ENCODE measurements around the gene GRB2. TPM values are rescaled to one million over a fixed set of nuclear protein-coding genes. Genes with fewer than 3 reads are reported as not detected.
"Not testable (repeated sequence)": the region's sequence is repeated elsewhere in the genome, so short reads cannot be mapped to it uniquely, and the experiment has no call there.

The GRB2 gene
- total RNA-seq, 1 experiment from 2014 or later, result 118 TPM

DNA sequence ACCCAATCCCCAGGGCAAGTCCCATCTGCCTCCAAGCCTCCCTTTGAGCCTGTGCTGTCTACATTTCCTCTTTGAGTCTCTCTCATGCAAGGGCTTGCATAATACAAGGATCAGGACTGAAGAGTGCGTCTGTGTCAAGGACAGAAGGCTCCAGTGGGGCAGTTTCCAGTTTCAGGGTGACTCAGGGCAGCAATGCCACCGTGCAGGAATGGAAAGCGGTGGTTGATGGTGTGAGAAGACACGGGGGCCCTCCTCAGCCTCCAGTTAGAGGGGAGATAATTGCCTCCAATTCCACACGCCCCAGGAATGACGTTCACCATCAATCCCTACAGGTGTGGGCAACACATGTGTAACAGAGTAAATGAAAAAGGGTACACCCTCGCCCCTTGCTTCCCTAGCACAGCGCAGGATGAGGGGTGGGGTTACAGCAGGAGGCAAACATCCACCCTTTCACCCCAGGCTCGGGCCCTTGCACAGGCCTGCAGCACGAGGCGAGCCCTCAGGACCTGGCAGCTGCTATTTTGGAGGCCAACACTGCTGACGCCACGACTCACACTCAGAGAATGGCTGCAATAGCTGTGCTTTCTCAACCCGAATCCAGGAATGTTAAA lies 91.4 kb downstream of the GRB2 start:
- in situ Hi-C loops (cut with HindIII; ENCODE audit: low pct_unique_long_range_greater_than_20kb, low sequenced_read_pairs), result no loop called here
- DNase-seq (ENCODE audit: low read depth), result no peak

DNA sequence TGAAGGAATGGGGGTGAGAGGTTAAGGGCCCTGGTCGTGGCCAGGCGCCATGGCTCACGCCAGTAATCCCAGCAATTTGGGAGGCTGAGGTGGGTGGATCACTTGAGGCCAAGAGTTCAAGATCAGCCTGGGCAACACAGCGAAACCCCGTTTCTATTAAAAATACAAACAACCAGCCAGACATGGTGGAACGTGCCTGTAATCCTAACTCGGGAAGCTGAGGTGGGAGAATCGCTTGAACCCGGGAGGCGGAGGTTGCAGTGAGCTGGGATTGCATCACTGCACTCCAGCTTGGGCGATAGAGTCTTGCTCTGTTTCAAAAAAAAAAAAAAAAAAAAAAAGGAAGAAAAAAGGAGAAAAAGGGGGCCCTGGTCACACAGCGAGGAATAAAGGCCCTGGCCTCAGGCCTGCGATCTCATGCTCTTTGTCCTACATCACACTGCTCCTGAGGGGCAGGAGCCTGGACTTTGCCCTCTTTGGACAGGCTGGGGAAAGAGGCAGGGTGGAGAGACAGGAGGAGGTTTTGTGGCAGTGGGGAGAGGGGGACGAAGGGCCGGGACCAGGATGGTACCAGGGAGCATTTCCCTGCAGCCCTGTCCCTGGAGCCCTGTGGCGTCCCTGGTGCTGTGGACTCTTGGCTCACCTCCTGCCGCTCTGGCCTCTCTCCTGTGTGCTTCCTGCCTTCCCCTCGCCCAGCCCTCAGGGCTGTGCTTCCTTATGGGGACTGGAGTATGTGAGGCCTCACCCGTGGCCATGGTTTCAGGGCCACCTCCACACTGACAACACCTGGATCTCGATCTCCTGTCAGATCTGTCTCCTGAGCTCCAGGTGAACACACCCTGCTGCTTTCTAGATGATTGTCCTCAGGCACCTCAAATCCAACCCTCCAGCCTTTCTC lies 96.5 kb downstream of the GRB2 start:
- in situ Hi-C loops (cut with HindIII; ENCODE audit: low pct_unique_long_range_greater_than_20kb, low sequenced_read_pairs), result no loop called here
- DNase-seq (ENCODE audit: low read depth), result no peak

DNA sequence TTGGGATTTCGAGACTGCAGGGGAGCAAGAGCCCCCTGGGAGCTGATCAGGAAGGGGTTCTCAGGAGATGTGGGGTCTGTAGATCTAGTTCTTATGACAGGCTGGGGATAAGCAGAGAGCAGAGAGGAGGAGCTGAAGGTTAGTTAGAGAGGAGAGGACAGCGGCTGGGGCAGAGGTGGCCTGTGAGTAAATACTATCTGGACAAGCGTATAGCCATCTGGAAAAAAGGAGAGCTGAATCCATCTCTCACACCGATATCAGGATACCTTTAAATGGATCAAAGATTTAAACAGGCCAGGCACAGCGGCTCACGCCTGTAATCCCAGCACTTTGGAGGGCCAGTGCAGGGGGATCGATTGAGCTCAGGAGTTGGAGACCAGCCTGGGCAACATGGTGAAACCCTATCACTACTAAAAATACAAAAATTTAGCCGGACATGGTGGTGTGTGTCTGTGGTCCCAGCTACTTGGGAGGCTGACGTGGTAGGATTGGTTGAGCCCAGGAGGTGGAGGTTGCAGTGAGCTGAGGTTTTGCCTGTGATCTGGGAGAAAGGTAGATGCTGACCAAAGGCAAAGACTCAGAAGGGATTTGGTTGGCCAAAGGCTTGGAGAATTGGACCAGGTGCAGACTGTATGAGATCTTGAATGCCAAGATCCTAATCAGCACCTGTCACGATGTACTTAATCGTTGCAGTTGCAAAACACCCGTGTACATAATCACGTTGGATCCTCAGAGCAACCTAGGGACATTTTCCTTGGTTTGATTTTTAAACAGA lies 97.3 kb downstream of the GRB2 start:
- DNase-seq (ENCODE audit: low read depth), result no peak
- in situ Hi-C loops (cut with HindIII; ENCODE audit: low pct_unique_long_range_greater_than_20kb, low sequenced_read_pairs), result no loop called here

DNA sequence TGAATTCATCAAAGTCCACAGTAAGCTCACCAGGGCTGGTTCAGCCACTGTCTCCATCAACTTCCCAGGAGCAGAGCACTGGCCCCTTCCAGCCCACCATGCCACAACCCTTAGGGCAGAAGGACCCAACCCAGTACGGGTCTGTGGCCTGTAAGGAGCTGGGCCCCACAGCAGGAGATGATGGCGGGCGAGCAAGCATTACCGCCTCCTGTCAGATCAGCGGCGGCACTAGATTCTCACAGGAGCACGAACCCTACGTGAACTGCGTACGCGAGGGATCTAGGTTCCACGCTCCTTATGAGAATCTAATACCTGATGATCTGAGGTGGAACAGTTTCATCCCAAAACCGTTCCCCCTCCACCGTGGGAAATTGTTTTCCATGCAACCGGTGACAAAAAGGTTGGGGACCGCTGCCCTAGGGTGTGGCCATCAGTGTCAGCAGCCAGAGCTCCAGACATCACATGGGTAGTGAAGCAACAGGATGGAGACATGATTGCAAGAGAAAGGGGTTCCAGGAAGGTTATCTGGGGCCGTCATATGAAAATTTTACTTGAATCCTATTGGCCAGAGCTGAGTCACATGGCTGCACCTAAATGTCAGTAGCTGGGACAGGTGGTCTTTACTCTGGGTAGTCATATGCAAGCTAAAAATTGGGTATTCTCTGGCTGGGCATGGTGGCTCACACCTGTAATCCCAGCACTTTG lies 103.8 kb downstream of the GRB2 start:
- in situ Hi-C loops (cut with HindIII; ENCODE audit: low pct_unique_long_range_greater_than_20kb, low sequenced_read_pairs), result no loop called here
- no peak for DNase-seq (ENCODE audit: low read depth)

DNA sequence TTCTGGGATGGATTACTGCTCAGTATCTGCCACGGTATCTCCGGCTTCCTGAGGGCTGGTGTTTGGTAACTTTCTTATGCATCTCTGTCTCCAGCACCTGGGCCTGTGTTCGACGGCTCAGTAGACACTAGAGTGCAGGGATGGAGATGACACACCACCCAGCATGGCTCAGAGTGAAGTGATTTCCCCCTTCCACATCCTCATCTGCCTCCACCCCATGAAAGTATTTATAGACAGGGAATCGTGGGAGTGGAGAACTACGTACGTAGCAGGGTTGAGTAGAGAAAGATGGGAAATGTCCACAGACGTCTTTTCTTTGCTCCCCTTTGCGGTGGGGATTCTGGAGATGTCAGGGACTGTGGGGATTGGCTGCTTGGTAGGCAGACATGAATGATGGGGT lies 104.4 kb downstream of the GRB2 start:
- in situ Hi-C loops (cut with HindIII; ENCODE audit: low pct_unique_long_range_greater_than_20kb, low sequenced_read_pairs), result no loop called here

DNA sequence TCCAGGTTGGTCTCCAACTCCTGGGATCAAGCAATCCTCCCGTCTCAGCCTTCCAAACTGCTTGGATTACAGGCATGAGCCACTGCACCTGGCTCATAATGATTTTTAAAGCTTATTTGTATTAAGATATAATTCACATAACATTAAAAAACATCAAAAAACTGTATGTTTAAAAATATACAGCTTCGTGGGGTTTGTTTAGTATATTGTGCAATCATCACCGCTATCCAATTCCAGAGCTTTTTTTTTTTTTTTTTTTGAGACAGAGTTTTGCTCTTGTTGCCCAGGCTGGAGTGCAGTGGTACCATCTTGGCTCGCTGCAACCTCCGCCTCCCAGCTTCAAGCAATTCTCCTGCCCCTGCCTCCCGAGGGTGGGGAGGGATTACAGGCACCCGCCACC lies 105.2 kb downstream of the GRB2 start:
- DNase-seq (ENCODE audit: low read depth), result no peak
- in situ Hi-C loops (cut with HindIII; ENCODE audit: low pct_unique_long_range_greater_than_20kb, low sequenced_read_pairs), result no loop called here

More for the DNA sequence above, 104.4 kb downstream of the GRB2 start:
- no peak for DNase-seq (ENCODE audit: low read depth)

DNA sequence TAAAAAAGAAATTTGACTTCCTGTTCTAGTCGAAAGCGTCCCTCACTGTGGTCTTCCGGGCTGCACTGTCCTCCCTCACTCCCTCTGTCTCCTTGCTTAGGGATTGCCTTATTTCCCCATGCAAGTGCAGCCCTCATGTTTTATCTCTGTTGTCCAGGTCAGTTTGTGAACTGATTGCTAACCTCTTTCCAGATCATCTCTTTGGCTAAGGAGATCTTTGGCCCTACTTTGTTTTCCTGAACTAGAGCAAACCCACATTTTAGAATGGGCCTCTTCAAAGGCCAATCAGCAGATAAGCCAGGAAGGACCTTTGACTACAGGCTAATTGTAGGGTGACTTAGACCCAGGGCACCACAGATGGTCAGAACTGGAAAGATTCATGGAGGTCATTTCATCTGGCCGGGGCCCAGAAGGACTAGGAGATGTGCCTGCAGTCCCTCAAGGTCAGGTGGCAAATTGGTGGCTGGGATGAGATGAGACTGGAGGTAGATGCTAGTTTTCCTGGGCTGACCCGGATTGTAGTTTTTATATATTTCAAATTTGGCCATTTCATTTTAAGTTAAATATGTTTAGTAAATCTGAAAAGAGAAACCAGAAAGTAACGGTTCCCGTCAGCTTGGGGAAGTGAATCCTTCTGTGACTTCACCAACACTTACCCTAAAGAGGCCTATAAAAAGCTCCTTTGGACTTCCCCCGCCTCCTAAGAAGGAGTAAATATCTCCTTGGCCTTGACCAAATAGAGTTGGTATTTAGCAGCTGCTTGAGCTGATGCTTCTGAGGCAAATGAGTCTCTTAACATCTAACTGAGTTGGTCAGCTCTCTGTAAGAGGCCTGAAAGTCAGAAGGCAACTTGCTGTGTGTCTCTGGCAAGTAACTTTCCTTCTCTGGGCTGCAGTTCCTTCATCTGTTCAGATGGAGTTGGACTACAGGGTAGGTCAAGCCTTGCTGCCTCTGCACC lies 110.0 kb downstream of the GRB2 start:
- DNase-seq (ENCODE audit: low read depth), result no peak
- in situ Hi-C loops (cut with HindIII; ENCODE audit: low pct_unique_long_range_greater_than_20kb, low sequenced_read_pairs), result no loop called here

DNA sequence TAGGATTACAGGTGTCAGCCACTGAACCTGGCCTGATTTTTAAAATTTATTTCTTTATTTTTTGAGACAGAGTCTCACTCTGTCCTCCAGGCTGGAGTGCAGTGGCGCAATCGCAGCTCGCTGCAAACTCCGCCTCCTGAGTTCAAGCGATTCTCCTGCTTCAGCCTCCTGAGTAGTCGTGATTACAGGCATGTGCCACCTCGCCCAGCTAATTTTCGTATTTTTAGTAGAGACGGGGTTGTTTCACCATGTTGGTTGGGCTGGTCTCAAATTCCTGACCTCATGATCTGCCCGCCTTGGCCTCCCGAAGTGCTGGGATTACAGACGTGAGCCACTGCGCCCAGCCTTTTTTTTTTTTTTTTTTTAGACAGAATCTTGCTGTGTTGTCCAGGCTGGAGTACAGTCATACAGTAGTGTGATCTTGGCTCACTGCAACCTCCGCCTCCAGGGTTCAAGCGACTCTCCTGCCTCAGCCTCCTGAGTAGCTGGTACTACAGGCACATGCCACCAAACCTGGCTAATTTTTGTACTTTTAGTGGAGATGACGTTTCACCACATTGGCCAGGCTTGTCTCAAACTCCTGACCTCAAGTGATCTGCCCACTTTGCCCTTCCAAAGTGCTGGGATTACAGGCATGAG lies 112.5 kb downstream of the GRB2 start:
- DNase-seq (ENCODE audit: low read depth); in situ Hi-C loops (cut with HindIII; ENCODE audit: low pct_unique_long_range_greater_than_20kb, low sequenced_read_pairs): not testable (repeated sequence)

DNA sequence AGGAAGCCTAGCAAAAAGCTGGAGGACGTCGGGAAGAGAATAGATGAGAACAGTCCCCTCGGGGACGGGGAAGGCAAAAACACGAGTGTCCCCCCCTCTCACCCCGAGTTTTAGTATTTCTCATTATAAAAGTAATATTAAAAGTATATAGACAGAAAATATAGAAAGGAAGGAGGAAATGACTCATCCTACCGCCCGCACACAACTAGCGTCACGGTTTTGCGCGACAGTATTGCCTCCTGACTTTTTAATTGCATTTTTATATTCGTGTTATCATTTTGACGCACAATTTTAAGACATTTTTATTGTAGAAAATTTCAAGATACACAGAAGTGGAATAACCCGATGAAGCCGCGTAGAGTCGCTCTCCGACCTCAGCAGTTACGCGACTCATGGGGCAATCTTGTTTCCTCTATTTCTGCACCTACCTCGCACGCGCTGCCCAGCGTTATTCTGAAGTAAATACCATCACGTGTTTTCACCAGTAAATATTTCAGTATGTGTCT lies 115.6 kb downstream of the GRB2 start:
- in situ Hi-C loops (cut with HindIII; ENCODE audit: low pct_unique_long_range_greater_than_20kb, low sequenced_read_pairs), result no loop called here
- no peak for DNase-seq (ENCODE audit: low read depth)

DNA sequence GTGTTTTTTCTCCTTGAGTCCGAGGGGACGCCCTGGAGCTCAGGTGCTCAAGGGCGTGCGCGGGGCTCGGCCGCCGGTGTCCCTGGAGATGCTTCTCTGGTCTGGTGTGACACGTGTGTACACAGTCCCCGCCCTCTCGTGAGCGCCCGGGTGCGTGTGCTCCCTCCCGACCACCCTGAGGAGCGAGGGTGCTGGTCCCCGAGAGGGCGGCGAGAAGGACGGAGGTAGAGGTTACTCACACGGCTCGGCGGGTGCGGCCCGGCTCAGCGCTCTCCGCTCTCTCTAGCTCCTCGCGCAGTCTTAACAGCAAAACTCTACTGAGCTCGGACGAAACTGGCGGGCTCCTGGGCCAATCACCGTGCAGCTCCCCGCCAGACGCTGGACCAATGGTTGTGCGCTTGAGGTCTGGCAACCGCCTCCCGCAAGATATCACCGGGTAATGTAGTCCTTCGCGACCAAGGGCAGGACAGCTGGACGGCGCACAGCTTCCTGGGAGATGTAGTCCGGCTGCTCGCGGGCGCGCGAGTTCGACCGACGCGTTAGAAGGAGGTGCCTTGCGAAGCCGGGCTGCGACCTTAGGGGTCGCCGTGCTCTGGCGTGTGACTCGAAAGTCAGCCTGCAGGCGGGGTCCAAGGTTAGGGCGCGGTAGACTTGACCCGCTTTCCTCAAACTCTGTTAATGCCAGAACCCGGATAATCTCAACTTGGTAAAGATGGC lies 116.2 kb downstream of the GRB2 start, which contains the start of gene SLC25A19:
Gene SLC25A19, minus strand, starts transcription at position 319 of the 717 bp plus-strand sequence. CDS start 2,669 bp downstream, outside the sequence.
- peak; percentile 99 for DNase-seq (ENCODE audit: low read depth)
- in situ Hi-C loops (cut with HindIII; ENCODE audit: low pct_unique_long_range_greater_than_20kb, low sequenced_read_pairs), result no loop called here

DNA sequence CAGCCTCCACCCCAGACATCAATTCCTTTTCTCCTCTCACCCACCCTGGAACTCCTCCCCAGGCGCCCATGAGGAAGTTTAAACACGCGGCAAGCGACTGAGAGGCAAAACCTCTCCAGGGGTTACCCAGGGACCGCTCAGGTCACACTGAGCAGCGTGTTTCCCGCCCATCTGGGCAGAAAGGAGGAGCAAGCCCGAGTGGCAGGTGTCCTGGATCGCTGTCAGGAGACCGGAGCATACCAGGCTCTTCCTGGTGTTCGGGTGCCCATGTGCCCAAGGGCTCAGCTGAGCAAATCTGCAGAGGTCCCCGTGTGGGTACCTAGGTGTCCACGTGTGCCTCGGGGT lies 116.7 kb downstream of the GRB2 start:
- in situ Hi-C loops (cut with HindIII; ENCODE audit: low pct_unique_long_range_greater_than_20kb, low sequenced_read_pairs), result no loop called here

DNA sequence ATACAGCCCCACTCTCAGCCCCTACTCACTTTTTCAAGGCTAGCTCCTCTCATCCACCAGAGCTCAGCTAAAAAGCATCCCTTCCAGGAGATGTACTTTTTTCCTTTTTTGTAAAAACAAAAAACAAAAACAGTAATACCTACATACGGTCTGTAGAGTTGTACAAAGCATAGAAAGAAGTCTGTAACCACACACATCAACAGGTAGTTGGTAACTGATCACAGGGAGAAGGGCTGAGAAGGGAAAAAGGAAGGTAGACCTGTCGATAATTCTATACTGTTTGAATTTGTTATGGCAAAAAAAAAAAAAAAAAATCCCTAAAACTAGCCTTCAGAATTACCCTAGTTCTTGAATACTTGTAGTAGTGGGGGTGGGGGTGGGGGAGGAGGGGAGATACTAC lies 117.1 kb downstream of the GRB2 start:
- in situ Hi-C loops (cut with HindIII; ENCODE audit: low pct_unique_long_range_greater_than_20kb, low sequenced_read_pairs), result no loop called here
- DNase-seq (ENCODE audit: low read depth), result no peak

More for the DNA sequence above, 116.7 kb downstream of the GRB2 start:
- DNase-seq (ENCODE audit: low read depth), result no peak

DNA sequence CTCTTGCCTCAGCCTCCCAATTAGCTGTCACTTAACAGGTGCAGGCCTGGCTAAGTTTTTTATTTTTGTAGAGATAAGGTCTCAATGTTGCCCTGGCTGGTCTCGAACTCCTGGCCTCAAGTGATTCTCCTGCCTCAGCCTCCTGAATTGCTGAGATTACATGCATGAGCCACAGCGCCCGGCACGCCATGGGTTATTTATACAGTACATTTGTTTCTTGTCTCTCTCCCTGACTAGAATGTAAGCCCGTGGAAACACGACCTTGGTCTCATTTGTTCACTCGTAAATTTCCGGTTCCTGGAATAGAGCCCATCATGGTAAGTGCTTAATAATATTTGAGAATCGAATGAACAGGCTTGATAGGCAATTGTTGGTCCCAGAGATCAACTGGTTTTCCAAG lies 118.3 kb downstream of the GRB2 start:
- in situ Hi-C loops (cut with HindIII; ENCODE audit: low pct_unique_long_range_greater_than_20kb, low sequenced_read_pairs), result no loop called here

DNA sequence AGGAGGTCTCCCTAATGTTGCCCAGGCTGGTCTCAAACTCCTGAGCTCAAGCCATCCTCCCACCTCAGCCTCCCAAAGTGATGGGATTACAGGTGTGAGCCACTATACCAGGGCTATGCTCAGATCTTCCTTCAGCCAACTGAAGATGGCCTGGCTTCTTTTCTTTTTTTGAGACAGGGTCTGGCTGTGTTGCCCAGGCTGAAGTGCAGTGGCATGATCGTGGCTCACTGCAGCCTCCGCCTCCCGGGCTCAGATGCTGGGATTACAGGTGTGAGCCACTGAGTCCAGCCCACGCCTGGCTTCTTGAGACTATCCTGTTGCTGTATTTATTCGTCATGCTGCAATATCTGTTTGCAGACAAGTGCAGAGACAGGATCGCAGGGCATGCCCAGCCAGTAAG lies 120.4 kb downstream of the GRB2 start:
- in situ Hi-C loops (cut with HindIII; ENCODE audit: low pct_unique_long_range_greater_than_20kb, low sequenced_read_pairs), result no loop called here
- DNase-seq (ENCODE audit: low read depth), result no peak

More for the DNA sequence above, 118.3 kb downstream of the GRB2 start:
- DNase-seq (ENCODE audit: low read depth), result no peak

DNA sequence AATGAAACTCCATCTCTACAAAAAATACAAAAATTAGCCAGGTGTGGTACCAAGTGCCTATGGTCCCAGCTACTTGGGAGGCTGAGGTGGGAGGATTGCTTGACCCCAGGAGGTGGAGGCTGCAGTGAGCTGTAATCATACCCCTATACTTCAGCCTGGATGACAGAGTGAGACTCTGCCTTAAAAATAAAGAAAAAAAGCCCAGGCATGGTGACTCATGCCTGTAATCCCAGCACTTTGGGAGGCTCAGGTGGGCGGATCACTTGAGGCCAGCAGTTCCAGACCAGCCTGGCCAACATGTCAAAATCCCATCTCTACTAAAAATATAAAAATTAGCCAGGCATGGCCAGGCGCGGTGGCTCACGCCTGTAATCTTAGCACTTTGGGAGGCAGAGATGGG lies 125.3 kb downstream of the GRB2 start:
- in situ Hi-C loops (cut with HindIII; ENCODE audit: low pct_unique_long_range_greater_than_20kb, low sequenced_read_pairs); DNase-seq (ENCODE audit: low read depth): not testable (repeated sequence)

DNA sequence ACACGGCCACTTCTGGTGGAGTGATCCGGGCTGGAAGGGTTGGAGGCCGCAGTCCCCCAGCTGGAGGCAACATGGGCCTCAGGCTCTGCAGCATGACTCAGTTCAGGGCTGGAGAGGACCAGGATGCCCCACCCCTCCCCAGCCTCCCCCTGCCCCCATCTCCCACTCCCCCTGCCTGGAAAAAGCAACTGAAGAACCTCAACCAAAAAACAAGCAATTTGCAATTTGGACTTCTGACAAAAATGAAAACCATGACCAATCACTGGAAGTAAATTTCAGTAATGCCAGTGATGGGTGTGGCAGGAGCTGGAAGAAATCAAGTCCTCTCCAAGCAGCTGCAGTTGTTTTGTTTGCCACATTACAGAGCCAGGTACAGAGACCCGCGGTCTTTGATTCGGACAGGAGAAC lies 127.8 kb downstream of the GRB2 start:
- in situ Hi-C loops (cut with HindIII; ENCODE audit: low pct_unique_long_range_greater_than_20kb, low sequenced_read_pairs), result no loop called here
- DNase-seq (ENCODE audit: low read depth), result no peak

Data from Caki2 (cell line).